ENCODE measurements around the gene COX6B2.

Gene COX6B2

DNA sequence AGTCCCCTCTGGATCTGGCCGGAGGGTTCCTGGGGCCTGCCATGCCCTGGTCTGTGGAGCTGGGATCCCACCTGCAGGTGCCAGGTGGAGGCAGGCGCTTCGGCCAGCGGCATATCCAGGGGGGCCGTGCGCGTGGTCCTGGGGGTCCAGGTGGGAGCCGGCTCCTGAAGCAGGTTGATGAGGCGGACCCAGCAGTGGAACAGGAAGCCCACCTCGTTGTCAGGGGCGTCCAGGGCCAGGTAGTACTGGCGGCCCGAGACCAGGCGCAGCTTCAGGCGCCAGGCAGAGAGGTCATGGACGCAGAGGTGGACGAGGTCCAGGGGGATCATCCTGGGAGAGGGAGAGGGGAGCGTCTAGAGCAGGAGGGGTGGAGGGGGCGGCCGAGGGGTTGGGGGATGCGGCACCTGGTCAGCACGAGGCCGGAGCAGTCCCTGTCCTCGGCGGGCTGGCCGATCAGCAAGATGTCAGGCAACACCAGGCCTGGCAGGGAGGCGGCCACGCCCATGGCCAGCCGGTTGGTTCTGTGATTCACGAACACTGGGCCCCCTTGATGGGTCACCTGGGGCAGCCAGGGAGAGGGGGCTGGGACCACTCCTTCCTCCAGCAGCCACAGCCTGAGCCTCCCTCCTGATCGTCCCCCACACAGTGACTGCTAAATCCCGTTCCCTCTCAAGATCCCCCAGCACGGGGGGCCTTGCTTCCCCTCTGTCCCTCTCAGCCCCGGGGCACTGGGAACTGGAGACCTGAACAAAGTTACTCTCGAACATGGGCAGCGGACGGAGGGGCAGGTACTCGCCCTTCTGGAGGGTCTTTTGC lies 7.9 kb upstream of the COX6B2 start:
- DNase-seq (ENCODE audit: low read depth in 2 of 2) = no peak

DNA sequence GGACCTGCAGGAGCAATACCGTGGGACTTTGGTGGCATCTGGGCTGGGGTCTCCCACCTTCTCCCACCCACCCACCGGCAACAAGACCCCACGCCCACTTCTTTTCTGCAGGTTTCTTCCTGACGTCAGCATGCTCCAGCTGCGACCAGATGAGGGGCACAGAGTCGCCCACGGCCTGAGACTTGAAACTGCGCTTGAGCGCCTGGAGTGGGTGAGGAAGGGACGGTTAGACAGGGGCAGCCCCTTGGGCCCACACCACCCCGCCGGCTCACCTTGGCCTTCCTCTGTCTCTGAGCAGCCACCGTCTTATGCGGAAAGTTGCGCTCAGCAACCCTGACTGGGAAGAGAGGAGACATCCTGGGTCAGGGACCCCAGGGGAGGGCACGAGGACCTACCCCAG lies 6.4 kb upstream of the COX6B2 start:
- no peak for DNase-seq (ENCODE audit: low read depth in 2 of 2)

DNA sequence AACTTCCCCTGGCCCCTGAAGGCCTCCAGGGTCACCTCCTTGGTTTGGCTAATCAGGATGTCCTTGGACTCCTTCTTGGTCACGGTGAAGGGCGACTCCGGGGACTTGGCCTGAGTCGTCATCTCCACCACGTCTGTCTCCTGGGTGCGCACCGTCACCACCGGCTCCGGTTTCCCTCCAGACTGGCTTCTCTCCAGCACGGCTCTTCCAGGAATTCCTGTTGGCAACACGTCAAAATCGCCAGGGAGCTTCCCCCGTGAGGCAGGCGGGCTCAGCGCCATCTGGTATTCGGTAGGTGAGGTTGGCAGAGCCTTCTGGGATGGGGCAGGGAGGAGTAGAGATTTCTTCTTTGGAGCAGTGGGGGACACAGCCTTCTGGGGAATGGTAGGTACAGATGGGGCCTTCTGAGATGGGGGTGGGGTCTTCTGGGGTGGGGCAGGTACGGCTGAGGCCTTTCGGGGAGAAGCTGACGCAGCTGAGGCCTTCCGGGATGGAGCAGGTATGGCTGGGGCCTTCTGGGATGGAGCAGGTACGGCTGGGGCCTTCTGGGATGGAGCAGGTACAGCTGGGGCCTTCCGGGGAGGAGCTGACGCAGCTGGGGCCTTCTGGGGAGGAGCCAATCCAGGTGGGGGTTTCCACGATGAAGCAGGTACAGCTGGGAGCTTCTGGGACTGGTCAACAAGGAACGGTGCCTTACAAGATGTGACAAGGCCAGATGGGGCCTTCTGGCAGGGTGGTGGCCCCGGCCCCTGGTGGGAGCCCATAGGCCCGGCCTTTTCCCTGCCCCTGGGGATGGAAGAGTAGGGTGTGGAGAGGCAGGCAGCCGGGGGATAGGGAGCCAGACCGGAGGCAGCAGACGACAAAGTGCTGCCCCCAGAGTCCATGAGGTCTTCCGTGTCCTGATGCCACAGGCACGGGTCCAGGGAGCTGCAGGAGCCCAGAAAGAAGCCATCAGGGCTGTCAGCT lies 4.7 kb upstream of the COX6B2 start:
- DNase-seq (ENCODE audit: low read depth in 2 of 2) = no peak

DNA sequence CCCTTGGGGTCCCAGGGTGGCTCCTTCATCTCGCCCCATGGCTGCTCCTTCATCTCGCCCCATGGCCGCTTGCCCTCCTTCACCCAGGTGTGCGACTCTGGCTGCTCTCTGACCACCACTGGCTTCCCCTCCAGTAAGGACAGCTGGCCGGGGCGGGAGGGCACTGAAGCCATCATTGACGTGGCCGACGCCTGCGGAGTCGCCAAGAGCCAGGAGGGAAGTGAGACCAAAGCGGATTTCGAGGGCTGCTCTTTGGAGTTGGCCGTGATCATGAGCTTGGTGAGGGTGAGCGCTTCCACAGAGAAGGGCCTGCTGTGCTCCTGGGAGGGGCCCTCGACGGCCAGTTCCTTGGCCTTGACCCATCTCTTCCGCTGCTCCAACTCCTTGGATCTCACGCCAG lies 4.0 kb upstream of the COX6B2 start:
- no peak for DNase-seq (ENCODE audit: low read depth in 2 of 2)

DNA sequence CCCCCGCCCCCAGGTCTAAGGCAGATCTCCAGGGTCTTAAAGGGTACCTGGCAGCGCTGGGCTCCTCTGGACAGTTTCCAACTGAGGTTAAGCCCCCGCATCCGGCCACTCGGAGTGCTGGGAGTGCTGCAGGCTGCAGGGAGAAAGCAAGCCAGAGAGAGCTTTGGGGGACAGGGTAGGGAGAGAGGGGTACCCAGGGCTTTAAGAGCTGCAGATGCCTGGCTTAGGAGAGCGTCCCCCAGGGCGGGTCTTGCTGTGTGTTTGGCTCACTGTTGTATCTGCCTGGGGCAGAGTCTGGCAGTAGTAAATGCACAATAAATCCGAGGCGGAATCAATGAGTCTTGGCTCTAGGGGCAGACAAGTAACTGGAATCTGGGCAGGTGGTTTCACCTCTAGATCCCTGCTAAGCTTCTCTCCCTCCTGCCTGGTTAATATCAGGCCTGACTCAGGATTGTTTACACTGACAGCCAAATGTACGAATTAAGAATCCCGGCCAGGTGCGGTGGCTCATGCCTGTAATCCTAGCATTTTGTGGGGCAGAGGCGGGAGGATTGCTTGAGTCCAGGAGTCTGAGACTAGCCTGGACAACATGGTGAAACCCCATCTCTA lies 798 bp upstream of the COX6B2 start:
- DNase-seq (ENCODE audit: low read depth in 2 of 2) = no peak

DNA sequence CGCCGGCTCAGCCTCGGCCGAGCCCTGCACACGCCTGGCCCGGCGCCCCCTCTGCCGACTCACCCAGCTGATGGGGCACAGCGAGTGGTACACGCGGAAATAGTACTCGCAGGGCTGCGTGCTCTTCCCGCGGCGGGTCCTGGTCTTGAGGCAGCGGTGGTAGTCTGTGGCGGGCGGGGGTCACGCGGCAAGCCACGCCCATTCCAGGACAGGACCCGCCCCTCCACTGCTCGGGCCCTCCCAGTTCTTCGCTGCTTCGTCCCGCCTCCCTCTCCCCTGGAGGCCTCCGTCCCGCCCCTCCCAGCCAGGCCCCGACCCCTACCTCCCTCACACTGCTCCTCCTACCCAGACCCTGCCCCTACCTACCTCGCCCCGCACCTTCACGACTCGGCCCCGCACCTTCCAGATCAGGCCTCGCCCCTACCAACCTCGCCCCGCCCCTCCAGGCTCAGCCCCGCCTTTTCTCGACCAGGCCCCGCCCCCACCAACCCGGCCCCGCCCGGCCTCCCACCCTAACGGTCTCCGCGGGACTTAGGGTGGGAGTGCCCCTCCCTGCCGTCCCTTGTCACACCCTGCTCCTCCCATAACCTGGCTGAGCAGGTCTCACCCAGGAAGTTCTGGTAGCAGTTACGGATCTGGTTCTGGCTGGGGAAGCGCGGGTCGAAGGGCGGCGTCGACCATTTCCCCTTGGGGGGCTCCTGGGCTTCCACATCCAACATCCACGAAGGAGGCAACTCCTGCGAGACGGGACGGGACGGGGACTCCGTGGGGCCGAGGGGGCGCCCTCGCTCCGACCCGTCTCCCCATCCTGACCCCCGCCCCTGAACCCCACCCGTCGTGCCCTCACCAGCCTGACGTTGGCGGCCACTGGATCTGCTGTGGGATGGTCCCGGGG lies 469 bp downstream of the COX6B2 start:
- peak; percentile 45 to 54 for DNase-seq (ENCODE audit: low read depth in 2 of 2)

DNA sequence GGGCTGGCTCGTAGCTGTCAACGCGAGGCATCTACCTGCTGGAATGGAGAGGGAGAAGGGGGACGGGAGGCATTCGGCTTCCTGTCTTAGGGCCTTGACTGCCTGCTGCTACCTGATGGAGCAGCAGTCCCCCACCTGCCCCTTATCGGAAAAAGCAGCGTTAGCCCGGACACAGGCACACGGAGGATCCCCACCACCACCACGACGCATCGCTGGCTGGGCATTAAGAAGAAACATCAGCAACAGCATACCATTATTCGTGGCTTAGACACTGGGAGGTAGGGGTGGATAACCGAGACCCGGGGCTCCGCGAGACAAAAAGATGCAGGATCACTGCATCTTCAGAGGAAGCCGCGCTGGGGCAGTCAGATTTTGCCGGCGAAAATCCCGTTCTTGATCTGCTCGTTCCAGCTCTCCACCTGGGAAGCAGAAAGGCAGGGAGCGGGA lies 1.1 kb downstream of the COX6B2 start:
- DNase-seq (ENCODE audit: low read depth in 2 of 2) = no peak

DNA sequence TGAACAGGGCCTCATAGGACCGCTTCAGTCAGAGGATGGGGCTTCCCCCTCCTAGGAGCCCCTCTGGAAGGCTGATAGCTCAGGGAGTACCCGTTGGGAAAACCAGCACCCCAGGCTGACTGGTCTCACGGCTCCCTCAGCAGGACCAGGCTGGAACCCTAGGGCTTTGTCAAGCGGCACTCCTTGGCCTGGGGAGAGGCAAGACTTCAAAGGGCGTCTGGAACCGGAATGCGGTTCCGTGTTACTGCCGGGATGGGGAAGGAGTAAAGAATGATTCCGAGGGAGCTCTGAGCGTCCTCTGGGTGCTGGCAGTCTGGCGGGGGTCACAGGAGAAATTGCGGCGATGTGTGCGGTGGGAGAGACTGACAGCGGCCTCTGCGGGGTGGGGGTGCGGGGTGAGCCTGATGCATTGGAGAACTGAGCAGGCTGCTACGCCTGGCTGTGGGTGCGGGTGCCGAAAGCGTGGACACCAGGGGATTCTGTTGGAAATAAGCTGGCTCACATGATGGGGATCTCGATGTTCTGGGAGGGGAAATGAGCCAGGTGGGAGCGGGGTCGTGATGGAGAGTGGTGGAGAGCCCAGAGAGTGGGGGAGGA lies 1.9 kb downstream of the COX6B2 start:
- DNase-seq (ENCODE audit: low read depth in 2 of 2) = no peak

DNA sequence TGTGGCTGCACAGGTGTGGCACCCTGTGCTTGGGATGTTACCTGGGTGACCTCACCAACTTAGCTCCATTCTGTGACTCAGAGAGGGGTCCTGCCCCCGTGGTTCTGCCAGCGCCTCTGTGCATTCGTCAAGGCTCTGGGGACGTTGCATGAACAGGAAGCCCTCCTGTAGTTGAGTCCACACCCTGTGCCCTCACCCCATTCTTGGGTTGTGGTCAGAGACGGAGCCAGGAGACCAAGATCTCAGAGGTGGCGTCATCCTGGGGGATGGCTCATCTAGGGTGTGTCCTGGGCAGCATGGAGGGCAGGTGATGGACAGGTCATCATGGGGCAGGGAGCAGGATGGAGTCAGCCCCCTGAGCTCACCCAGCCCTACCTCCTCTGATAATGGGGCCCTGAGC lies 2.5 kb downstream of the COX6B2 start:
- DNase-seq (ENCODE audit: low read depth in 2 of 2) = no peak

DNA sequence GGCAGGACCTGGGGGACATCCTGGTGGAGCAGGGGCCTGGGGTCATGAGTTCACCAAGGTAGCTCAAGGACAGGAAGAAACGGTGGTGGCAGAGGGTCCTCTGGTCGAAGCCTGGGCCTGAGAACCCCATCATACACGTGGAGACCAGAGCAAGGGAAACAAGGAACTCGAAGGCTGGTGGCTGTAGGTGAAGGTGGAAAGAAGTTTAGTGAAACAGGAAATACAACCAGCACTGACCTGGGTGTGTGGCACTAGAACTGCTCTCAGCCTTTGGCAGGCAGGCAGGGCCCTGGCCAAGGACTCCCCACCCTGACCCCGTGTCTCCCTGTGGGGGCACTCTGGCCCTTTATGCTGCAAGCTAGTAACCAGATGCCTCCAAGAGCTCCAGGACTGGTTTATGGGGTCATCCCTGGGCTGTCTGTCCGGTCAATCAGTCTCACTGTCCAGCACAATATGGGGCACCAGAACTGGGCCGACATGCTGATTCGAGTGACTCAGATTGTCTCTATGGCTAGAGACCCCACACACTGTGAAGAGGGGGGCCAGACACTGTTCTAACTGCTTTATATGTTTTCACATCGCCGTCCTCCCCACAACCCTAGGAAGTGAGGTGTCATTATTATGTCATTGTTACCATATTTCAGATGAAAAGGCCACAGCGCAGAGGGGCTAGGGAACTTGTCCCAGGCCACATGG lies 3.8 kb downstream of the COX6B2 start:
- no peak for DNase-seq (ENCODE audit: low read depth in 2 of 2)

DNA sequence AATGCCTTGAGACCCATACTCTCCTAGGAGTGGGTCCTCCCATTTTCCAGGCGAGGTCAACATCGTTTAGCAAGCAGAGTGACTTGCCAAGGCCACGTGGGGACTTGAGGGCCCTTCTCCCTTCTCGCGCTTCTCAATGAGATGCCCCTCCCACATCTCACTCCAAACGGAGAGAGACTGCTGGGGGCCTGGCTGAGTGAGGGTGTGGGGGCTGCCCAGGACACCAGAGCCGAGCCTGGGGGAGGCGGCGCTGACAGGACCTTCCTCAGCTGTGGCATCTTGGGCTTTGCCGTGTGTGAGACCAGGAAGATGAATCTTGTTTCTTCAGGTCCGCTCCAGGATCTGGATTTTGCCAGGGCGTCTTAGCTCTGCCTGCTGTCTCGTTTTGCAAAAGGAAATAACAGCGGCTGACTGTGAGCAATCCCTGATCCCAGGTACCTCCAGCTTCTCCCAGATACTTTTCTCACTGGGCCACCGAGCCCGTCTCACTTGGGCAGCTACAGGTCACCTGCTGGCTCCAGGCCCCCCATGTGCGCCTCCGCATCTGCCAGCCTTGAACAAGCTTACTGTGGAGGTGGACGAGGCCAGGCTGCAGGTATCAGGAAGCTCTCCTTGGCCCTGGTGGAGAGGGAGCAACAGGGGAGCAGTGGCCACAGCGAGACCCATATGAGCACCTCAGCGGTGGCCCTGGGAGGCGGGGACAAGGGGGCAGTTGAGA lies 6.0 kb downstream of the COX6B2 start:
- DNase-seq (ENCODE audit: low read depth in 2 of 2) = no peak

DNA sequence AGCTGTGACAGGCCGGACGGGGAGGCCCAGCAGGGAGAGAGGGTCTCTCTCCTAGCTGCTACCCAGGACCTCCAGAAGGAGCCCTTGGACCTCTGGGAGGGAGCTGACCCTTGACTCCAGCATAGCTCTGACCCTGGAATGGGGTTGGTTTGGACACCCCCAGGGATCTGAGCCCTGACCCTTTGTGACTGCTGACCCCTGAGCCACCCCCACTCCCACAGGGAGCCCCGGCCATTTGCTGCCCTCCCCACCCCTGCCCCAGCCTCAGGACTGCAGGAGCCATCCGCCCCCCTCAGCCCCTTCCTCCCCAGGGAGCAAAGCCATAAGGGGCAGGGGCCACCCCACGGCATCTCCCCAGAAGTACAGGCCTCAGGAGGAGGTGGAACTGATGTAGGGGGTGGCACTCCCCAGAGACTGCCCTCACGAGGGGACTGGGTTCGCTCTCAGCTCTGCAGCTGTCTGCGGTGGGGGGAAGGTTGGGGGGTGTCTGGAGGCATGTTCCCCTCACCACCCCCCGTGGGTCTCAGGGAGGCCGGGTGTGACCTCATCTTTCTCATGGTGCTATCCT lies 7.0 kb downstream of the COX6B2 start:
- DNase-seq (ENCODE audit: low read depth in 2 of 2) = no peak

DNA sequence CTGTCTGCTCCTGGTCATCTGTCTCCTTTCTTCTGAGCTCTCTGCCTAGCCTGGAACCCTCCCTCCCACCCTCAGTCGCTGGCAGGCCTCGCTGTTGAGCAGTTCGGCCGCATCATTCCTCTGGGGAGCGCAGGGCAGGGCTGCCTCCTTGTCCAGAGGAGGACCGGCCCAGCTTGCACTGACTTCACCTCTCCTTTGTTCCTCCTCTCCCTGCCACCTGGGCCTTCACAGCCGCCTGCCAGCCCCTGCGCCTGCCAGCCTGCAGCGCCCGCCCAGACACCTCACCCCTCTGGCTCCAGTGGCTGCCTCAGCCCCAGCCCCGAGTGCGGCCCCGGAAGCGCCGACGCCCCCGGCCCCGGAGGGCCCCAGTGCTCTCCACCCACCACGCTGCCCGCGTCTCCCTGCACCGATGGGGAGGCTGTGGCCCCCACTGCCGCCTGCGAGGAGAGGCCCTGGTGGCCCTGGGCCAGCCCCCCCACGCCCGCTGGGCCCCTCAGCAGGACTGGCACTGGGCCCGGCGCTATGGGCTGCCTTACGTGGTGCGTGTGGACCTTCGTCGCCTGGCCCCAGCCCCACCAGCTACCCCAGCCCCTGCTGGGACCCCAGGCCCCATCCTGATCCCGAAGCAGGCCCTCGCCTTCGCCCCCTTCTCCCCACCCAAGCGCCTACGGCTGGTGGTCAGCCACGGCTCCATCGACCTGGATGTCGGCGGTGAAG lies 7.6 kb downstream of the COX6B2 start:
- DNase-seq (ENCODE audit: low read depth in 2 of 2) = no peak

DNA sequence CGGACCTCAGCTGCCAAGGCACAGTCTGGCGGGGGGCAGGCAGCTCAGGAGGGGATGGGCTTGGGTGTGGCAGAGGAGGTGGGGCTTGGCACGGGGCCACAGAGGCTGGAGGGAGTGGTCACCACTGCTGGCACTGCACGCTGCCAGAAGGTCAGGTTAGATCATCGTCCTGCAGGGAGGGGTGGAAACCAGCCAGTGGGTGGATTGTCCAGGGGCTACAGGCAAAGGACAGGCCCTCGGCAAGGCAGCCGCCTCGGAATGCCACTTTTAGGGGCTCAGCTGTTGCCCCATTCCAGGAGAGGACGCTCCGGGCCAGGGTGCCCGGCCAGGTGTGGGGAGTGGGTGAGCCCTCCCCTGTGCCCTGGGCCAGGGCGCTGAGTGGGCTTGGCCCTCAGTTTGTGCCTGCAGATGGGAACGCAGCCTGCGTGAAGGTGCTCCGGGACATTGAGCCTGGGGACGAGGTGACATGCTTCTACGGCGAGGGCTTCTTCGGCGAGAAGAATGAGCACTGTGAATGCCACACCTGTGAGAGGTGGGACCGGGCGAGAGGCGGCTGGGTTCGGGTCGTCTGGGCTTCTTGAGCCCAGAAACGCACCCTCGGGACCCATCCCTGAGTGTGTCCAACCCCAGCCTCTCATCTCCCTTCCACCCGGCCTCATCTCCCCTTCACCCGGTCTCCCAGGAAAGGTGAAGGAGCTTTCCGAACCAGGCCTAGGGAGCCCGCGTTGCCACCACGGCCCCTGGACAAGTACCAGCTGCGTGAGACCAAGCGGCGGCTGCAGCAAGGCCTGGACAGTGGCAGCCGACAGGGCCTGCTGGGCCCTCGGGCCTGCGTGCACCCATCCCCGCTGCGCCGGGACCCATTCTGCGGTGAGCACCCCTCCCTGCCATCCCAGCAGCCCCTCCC lies 8.4 kb downstream of the COX6B2 start:
- DNase-seq (ENCODE audit: low read depth in 2 of 2) = no peak

DNA sequence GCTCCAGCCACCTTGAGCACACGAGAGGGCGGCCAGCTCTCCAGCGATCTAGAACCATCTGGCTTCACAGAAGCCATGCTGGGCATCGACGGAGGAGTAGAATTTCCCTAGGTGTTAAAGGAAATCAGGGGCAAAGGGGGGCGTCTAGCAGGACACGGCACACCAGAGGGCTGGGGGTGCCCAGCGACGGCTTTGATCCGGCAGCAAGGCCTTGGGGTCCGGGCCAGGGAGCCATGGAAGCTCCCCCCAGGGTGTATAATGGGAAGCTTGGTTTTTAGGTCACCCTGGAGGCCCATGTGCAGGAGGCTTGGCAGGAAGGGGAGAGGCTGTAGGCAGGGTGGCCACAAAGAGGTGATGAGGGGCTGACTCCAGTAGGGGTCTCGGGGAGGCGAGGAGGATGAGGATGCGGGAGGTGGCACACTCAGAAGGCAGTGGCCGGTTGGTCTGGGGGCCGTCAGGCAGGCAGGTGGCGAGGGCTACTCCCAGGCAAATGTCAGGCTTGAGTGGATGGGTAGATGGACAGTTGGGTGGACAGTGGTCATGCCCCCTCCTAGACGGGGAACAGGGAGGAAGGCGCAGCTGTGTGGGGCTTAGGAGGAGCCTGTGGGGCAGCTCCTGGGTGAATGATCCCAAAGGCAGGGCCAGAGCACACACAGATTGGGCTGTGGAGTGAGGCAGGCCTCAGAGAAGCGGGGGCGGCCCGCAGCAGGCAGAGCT lies 9.3 kb downstream of the COX6B2 start:
- no peak for DNase-seq (ENCODE audit: low read depth in 2 of 2)

DNA sequence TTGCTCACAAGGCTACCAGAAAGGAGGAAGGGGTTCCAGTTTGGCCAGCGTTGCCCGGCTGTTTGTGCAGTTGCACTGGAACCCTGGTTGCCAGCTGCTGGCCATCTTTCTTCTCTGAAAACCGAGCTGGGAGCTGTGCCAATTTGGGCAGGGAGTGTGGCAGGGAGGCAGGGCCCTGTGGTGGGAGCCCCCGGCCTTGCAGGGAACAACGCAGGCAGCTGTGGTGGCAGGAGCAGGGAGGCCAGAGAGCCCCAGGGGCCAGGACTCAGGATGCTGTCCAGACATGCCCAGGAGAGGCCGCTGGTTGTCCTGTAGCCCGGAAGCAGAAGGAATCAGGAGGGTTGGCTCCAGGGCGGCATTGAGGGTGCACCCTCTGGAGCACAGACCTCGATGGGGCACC lies 10.1 kb downstream of the COX6B2 start:
- no peak for DNase-seq (ENCODE audit: low read depth in 2 of 2)
